ENCODE data around the gene ZNF275. TPM values are rescaled to one million over a fixed set of nuclear protein-coding genes. Genes with fewer than 3 reads are reported as not detected.
"Not testable (repeated sequence)": the region's sequence is repeated elsewhere in the genome, so short reads cannot be mapped to it uniquely, and the experiment has no call there.

The ZNF275 gene
- total RNA-seq, 1 experiment from 2014 or later: 5.0 TPM

GRCh38 chrX:153382563-153383482 lies 48.9 kb downstream of the ZNF275 start:
- ATAC-seq (no peak), DNase-seq (ENCODE audit: low read depth, low spot score) (no peak)
- Histone ChIP-seq H3K27me3 (ENCODE audit: control insufficient read depth, insufficient read depth, low read length) (no peaks in the 10 kb centered on the region), H3K27ac (ENCODE audit: low read length) (no peak overlapping the region), H3K36me3 (ENCODE audit: control insufficient read depth, insufficient read depth, low read length) (no peaks in the 10 kb centered on the region), H3K9me3 (ENCODE audit: control insufficient read depth, insufficient read depth, low read depth, low read length) (no peaks in the 10 kb centered on the region), H3K4me1 (ENCODE audit: control insufficient read depth, insufficient read depth, low read length) (no peaks in the 10 kb centered on the region), H3K4me3 (ENCODE audit: low read depth in 2 of 2, low read length in 2 of 2) (no peak overlapping the region)
- intact Hi-C loops (cut with micrococcal nuclease; ENCODE audit: unreplicated experiment): no loop called here
- in situ Hi-C loops (cut with HindIII; ENCODE audit: low pct_unique_long_range_greater_than_20kb, low sequenced_read_pairs): no loop called here
- no TSS peak for BruUV-seq (replicated peaks)
- CTCF ChIA-PET: no interaction called here
- POLR2A ChIA-PET: no interaction called here
- TF ChIP-seq SIN3A (IDR thresholded peaks at IDR 0.05; ENCODE audit: borderline replicate concordance, insufficient read depth, low read depth, low read length): no peak
- TF ChIP-seq POLR2AphosphoS5 (IDR thresholded peaks at IDR 0.05; ENCODE audit: low read depth, low read length): no peak

GRCh38 chrX:153384390-153384789 lies 50.4 kb downstream of the ZNF275 start:
- no TSS peak for BruUV-seq (replicated peaks)
- H3K36me3 ChIP-seq (ENCODE audit: control insufficient read depth, insufficient read depth, low read length): no peaks in the 10 kb centered on the region
- no peak overlapping the region for H3K4me3 ChIP-seq (ENCODE audit: low read depth in 2 of 2, low read length in 2 of 2)
- no peaks in the 10 kb centered on the region for H3K27me3 ChIP-seq (ENCODE audit: control insufficient read depth, insufficient read depth, low read length)
- intact Hi-C loops (cut with micrococcal nuclease; ENCODE audit: unreplicated experiment): no loop called here
- in situ Hi-C loops (cut with HindIII; ENCODE audit: low pct_unique_long_range_greater_than_20kb, low sequenced_read_pairs): no loop called here
- CTCF ChIA-PET: no interaction called here
- H3K27ac ChIP-seq (ENCODE audit: low read length): no peak overlapping the region
- DNase-seq (ENCODE audit: low read depth, low spot score) (no peak), ATAC-seq (no peak)
- POLR2A ChIA-PET: no interaction called here
- H3K4me1 ChIP-seq (ENCODE audit: control insufficient read depth, insufficient read depth, low read length): no peaks in the 10 kb centered on the region
- TF ChIP-seq POLR2AphosphoS5 (IDR thresholded peaks at IDR 0.05; ENCODE audit: low read depth, low read length): no peak
- TF ChIP-seq REST (IDR thresholded peaks at IDR 0.05; ENCODE audit: insufficient read depth in 1 of 2, low read depth in 2 of 2, low read length in 1 of 2): no peak
- TF ChIP-seq TCF7L2 (IDR thresholded peaks at IDR 0.05; ENCODE audit: low read depth, low read length): no peak
- TF ChIP-seq, protein P1, sequence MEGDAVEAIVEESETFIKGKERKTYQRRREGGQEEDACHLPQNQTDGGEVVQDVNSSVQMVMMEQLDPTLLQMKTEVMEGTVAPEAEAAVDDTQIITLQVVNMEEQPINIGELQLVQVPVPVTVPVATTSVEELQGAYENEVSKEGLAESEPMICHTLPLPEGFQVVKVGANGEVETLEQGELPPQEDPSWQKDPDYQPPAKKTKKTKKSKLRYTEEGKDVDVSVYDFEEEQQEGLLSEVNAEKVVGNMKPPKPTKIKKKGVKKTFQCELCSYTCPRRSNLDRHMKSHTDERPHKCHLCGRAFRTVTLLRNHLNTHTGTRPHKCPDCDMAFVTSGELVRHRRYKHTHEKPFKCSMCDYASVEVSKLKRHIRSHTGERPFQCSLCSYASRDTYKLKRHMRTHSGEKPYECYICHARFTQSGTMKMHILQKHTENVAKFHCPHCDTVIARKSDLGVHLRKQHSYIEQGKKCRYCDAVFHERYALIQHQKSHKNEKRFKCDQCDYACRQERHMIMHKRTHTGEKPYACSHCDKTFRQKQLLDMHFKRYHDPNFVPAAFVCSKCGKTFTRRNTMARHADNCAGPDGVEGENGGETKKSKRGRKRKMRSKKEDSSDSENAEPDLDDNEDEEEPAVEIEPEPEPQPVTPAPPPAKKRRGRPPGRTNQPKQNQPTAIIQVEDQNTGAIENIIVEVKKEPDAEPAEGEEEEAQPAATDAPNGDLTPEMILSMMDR (IDR thresholded peaks at IDR 0.05): no peak
- TF ChIP-seq SIN3A (IDR thresholded peaks at IDR 0.05; ENCODE audit: borderline replicate concordance, insufficient read depth, low read depth, low read length): no peak
- no peaks in the 10 kb centered on the region for H3K9me3 ChIP-seq (ENCODE audit: control insufficient read depth, insufficient read depth, low read depth, low read length)

GRCh38 chrX:153384973-153385372 lies 51.0 kb downstream of the ZNF275 start:
- H3K4me3 ChIP-seq (ENCODE audit: low read depth in 2 of 2, low read length in 2 of 2); POLR2A ChIA-PET; DNase-seq (ENCODE audit: low read depth, low spot score); in situ Hi-C loops (cut with HindIII; ENCODE audit: low pct_unique_long_range_greater_than_20kb, low sequenced_read_pairs); H3K27ac ChIP-seq (ENCODE audit: low read length); H3K9me3 ChIP-seq (ENCODE audit: control insufficient read depth, insufficient read depth, low read depth, low read length); ATAC-seq; H3K36me3 ChIP-seq (ENCODE audit: control insufficient read depth, insufficient read depth, low read length); intact Hi-C loops (cut with micrococcal nuclease; ENCODE audit: unreplicated experiment); CTCF ChIA-PET; H3K4me1 ChIP-seq (ENCODE audit: control insufficient read depth, insufficient read depth, low read length); H3K27me3 ChIP-seq (ENCODE audit: control insufficient read depth, insufficient read depth, low read length); BruUV-seq (replicated peaks): not testable (repeated sequence)

Data from Panc1 (cell line).